Endothelial cell of coronary artery (primary cell): Measurements from ENCODE around the gene SLC25A33. TPM values are rescaled to one million over a fixed set of nuclear protein-coding genes. Genes with fewer than 3 reads are reported as not detected.

Source experiments
- total RNA-seq: library from RNA; depleted of rRNA; stranded (reverse); fragments of >200 nt; gene quantifications from 2 replicates; pipeline ENCODE4 v1.2.3, GENCODE V29; 2014

SLC25A33 gene, protein sequence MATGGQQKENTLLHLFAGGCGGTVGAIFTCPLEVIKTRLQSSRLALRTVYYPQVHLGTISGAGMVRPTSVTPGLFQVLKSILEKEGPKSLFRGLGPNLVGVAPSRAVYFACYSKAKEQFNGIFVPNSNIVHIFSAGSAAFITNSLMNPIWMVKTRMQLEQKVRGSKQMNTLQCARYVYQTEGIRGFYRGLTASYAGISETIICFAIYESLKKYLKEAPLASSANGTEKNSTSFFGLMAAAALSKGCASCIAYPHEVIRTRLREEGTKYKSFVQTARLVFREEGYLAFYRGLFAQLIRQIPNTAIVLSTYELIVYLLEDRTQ
- total RNA-seq = 3.9 and 5.5 TPM in 2 replicates

GRCh38 chr1:9539165-9539828, at the start of gene SLC25A33:
TSS of gene SLC25A33 (plus strand) at chr1:9539465. CDS start at chr1:9539692, 227 bp downstream.

DNA sequence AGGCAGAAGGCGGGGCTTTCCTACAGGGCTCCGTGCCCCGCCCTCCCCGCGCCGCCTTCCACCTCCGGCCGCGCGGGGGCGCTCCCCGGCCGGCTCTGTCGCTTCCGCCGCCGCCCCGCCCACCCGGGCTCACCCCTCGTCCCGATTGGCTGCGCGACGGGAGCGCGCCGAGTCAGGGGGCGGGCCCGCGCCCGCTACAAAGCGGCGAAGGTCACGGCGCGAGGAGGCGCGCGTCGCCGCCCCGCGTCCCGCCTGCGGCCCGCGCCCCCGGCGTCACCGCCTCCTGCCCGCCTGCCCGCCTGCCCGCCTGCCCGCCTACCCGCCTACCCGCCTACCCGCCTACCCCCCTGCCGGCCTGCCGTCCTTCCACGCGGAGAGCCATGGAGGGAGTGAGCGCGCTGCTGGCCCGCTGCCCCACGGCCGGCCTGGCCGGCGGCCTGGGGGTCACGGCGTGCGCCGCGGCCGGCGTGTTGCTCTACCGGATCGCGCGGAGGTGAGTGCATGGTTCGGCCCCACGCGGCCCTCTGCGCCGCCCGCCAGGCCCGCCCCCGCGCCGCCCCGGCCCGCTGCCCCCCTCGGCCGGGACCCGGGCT, 49.4 kb downstream of the SLC25A33 start, which contains the start of gene TMEM201:
Gene TMEM201, plus strand, starts transcription at position 361 of the 593 bp plus-strand sequence. Its CDS starts 20 bp downstream, at position 381.

Other genes starting within 250 kb of the SLC25A33 start
- 21.3 and 28.6 TPM in 2 replicates for gene SPSB1, start 246.6 kb upstream of the SLC25A33 start, total RNA-seq
- gene TMEM201, start 49.4 kb downstream of the SLC25A33 start, total RNA-seq = 4.5 and 5.2 TPM in 2 replicates
- 3.6 and 4.0 TPM in 2 replicates for gene PIK3CD, start 112.3 kb downstream of the SLC25A33 start, total RNA-seq